ENCODE data around the gene CEBPA. TPM values are rescaled to one million over a fixed set of nuclear protein-coding genes. Genes with fewer than 3 reads are reported as not detected.

Gene CEBPA
- total RNA-seq, 3 donors from 2014 or later (not counting 1 experiment from before 2014, with no cell fraction given), result 7.6 to 19.5 (median 8.2) TPM

DNA sequence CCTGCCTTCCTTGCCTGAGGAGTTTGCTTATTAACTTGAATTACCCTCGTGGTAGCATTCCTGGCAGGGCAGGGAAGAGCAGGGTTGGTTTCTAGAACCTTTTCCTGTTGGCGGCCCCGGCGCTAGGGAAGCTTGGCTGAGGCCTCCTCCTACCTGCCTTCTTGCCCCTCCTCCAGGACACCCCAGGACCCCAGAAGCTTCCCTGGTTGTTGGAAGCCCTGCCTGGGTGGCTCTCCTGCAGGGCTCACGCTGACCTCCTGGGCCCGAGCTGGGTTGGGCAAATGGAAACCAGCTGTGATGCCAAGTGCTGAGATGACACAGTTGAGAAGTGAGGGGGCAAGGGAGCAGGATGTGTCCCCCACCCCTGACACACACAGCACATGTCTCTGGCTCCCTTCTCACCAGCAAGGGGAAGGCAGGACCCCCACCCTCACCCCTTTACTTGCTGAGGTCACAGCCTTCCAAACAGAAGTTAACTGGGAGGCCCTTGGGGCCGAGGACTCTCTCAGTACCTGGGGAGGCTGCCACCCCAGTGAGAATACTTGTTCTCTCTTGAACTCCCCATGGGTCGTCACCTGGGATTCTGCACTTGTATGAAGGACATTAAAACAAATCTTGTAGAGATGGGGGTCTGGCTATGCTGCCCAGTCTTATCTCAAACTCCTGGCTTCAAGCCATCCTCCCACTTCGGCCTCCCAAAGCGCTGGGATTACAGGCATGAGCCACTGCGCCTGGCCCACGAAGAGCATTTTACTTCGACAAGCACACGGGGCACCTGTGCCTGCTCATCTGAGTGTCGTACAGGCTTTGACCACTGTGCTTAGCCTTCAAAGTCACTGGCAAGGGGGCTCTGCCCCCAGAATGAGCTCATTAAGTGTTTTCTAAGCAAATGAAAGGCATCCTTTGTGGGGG lies 10.5 kb downstream of the CEBPA start:
- peaks cover 14% of the 10 kb centered on the region for H3K4me1 ChIP-seq (ENCODE audit: control insufficient read depth, insufficient read depth, low read length)
- DNase-seq, result no peak
- H3K4me3 ChIP-seq (ENCODE audit: low read length), result no peak overlapping the region
- no peak overlapping the region for H3K4me3 Mint-ChIP-seq
- peaks cover 13 to 14% of the 10 kb centered on the region in 2 donors for H3K4me1 Mint-ChIP-seq
- no peak for ATAC-seq
- peaks cover 16% of the 10 kb centered on the region for H3K36me3 Mint-ChIP-seq
- H3K27ac ChIP-seq (ENCODE audit: low read length), result no peak overlapping the region
- 86% methylated on average over 15 of the region's 15 CpGs for WGBS (ENCODE audit: insufficient coverage)
- intact Hi-C loops (cut with micrococcal nuclease), result no loop called here
- peaks cover 0 to 4% of the 10 kb centered on the region in 2 donors for H3K27me3 Mint-ChIP-seq (ENCODE audit: low read depth in 2 of 2)
- no peaks in the 10 kb centered on the region for H3K27me3 ChIP-seq (ENCODE audit: control insufficient read depth, insufficient read depth, low read length)
- H3K27ac Mint-ChIP-seq, result no peak overlapping the region
- H3K9me3 ChIP-seq (ENCODE audit: control insufficient read depth, insufficient read depth, low read length), result no peaks in the 10 kb centered on the region
- no peaks in the 10 kb centered on the region for H3K36me3 ChIP-seq (ENCODE audit: control insufficient read depth, insufficient read depth, low read length)
- TF ChIP-seq, protein P1, sequence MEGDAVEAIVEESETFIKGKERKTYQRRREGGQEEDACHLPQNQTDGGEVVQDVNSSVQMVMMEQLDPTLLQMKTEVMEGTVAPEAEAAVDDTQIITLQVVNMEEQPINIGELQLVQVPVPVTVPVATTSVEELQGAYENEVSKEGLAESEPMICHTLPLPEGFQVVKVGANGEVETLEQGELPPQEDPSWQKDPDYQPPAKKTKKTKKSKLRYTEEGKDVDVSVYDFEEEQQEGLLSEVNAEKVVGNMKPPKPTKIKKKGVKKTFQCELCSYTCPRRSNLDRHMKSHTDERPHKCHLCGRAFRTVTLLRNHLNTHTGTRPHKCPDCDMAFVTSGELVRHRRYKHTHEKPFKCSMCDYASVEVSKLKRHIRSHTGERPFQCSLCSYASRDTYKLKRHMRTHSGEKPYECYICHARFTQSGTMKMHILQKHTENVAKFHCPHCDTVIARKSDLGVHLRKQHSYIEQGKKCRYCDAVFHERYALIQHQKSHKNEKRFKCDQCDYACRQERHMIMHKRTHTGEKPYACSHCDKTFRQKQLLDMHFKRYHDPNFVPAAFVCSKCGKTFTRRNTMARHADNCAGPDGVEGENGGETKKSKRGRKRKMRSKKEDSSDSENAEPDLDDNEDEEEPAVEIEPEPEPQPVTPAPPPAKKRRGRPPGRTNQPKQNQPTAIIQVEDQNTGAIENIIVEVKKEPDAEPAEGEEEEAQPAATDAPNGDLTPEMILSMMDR (IDR thresholded peaks at IDR 0.05), result no peak
- peaks cover 4 to 7% of the 10 kb centered on the region in 2 donors for H3K9me3 Mint-ChIP-seq

DNA sequence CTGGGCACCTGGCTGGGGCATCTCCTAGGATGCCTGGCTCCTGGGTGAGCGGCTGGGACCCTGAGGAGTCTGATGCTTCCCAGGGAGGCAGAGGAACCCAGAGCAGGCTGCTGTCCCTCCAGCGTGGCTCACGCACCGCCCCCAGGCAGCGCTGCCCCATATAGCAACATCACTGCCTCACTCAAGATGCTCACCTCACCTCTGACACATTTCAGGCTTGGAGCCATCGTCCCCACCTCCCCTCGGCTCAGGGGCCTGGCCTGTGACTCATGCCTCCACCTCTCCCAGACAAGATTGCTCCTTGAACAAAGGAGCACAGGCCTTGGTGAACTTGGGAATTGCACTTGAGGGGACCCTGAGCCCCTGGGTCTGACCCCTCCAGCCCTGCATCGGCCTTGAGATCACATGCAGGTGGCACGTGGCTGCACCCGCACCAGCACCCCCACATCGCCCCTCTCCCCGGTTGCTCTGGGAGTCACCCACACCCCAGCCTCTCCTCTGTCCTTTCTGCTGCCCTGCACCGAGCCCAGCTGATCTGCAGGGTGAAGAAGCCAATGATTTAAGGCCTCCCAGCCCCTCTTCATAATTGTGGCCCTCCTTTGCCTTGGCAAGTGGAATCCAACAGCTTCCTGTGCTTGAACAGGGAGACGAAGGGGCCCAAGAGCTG lies 11.2 kb downstream of the CEBPA start:
- Histone ChIP-seq H3K36me3 (ENCODE audit: control insufficient read depth, insufficient read depth, low read length) (no peaks in the 10 kb centered on the region), H3K4me3 (ENCODE audit: low read length) (no peak overlapping the region), H3K27ac (ENCODE audit: low read length) (no peak overlapping the region), H3K27me3 (ENCODE audit: control insufficient read depth, insufficient read depth, low read length) (no peaks in the 10 kb centered on the region), H3K4me1 (ENCODE audit: control insufficient read depth, insufficient read depth, low read length) (peaks cover 22% of the 10 kb centered on the region), H3K9me3 (ENCODE audit: control insufficient read depth, insufficient read depth, low read length) (no peaks in the 10 kb centered on the region)
- TF ChIP-seq, protein P1 (IDR thresholded peaks at IDR 0.05), result no peak
- DNase-seq (no peak), ATAC-seq (no peak)
- peaks cover 21 to 22% of the 10 kb centered on the region in 2 donors for H3K4me1 Mint-ChIP-seq
- H3K36me3 Mint-ChIP-seq, result peaks cover 16% of the 10 kb centered on the region
- intact Hi-C loops (cut with micrococcal nuclease), result no loop called here
- H3K27ac Mint-ChIP-seq, result no peak overlapping the region
- WGBS (ENCODE audit: insufficient coverage), result 90% methylated on average over 14 of the region's 14 CpGs
- H3K4me3 Mint-ChIP-seq, result no peak overlapping the region
- peaks cover 4 to 7% of the 10 kb centered on the region in 2 donors for H3K9me3 Mint-ChIP-seq
- peaks cover 0 to 4% of the 10 kb centered on the region in 2 donors for H3K27me3 Mint-ChIP-seq (ENCODE audit: low read depth in 2 of 2)

DNA sequence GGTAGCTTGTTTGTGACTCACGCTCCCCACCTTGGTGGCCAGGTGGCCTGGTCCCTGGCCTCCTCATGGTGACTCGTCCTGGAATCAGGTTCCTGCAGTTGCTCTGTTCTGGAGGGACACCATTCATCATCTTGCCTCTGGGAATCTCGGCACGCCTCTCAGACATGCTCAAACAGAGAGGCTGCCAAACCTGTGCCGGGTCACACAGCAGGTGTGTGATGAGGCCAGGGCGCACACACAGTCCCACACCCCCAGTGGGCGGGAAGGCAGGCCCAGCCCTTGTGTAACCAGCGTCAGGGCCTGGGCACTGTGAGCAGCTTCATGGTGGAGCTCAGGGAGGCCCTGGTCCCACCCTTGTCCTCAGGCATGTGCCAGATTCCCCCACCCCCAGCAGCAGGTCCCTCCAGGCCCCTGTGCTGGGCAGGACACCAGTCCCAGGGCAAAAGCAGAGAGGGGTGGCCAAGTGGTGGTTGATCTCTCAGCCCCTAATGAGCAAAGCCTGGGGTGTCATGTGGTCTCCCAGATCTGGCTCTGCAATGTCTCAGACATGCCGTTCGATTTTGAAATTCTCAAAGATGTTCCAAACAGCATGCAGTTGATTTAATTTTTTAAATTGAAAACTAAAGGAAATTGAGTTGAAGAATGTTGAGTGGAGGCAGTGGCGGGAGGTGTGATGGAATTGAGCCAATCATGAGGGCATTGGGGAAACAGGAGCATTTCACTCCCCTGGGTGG lies 12.1 kb downstream of the CEBPA start:
- no peak overlapping the region for H3K27ac Mint-ChIP-seq
- peaks cover 23 to 27% of the 10 kb centered on the region in 2 donors for H3K4me1 Mint-ChIP-seq
- WGBS (ENCODE audit: insufficient coverage), result 91% methylated on average over 11 of the region's 11 CpGs
- Histone ChIP-seq H3K27me3 (ENCODE audit: control insufficient read depth, insufficient read depth, low read length) (no peaks in the 10 kb centered on the region), H3K9me3 (ENCODE audit: control insufficient read depth, insufficient read depth, low read length) (no peaks in the 10 kb centered on the region), H3K4me3 (ENCODE audit: low read length) (no peak overlapping the region), H3K27ac (ENCODE audit: low read length) (no peak overlapping the region), H3K4me1 (ENCODE audit: control insufficient read depth, insufficient read depth, low read length) (peaks cover 27% of the 10 kb centered on the region), H3K36me3 (ENCODE audit: control insufficient read depth, insufficient read depth, low read length) (no peaks in the 10 kb centered on the region)
- peaks cover 4 to 7% of the 10 kb centered on the region in 2 donors for H3K9me3 Mint-ChIP-seq
- DNase-seq (no peak), ATAC-seq (no peak)
- H3K36me3 Mint-ChIP-seq, result peaks cover 16% of the 10 kb centered on the region
- TF ChIP-seq, protein P1 (IDR thresholded peaks at IDR 0.05), result no peak
- intact Hi-C loops (cut with micrococcal nuclease), result no loop called here
- H3K27me3 Mint-ChIP-seq (ENCODE audit: low read depth in 2 of 2), result peaks cover 0 to 4% of the 10 kb centered on the region in 2 donors
- H3K4me3 Mint-ChIP-seq, result no peak overlapping the region

All from natural killer cell (primary cell).